HS-5 (cell line): ENCODE results near the gene PKD2.
A peak's percentile ranks its signal among the peaks of the same experiment; 100 is the strongest.
"Not testable (repeated sequence)": the region's sequence is repeated elsewhere in the genome, so short reads cannot be mapped to it uniquely, and the experiment has no call there.

Experiments
- DNase-seq: peaks from one replicate; pipeline ENCODE4 v3.0.0-alpha.2; 2012; ENCODE audit warnings: low read depth

The PKD2 gene

DNA sequence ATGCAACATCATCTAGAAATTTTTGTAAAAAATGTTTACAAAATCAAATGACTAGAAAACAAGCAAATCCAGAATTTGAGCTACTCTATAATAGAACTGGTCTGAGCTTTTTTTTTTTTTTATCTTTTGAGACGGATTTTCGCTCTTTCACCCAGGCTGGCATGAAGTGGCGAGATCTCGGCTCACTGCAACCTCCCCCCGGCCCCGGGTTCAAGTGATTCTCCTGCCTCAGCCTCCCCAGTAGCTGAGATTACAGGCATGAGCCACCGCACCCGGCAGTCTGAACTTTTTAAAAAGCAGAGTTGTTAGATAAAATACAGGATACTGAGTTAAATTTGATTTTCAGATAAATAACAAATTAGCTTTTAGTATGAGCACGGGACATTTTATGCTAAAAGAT lies 20.9 kb upstream of the PKD2 start:
- no peak for DNase-seq

DNA sequence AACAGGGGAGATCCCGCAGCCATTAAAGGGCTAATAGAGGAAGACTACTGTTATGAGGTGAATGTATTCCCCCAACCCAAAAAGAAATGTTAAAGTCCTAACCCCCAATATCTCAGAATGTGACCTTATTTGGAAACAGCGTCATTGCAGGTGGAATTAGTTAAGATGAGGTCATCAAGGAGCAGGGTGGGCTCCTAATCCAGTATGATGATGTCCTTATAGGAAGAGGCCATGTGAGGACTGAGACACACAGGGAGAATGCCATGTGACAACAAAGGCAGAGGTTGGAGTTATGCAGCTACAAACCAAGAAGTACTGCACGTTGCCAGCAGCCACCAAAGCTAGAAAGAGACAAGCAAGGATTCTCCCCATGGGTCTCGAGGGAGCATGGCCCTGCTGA lies 17.7 kb upstream of the PKD2 start:
- DNase-seq = no peak

DNA sequence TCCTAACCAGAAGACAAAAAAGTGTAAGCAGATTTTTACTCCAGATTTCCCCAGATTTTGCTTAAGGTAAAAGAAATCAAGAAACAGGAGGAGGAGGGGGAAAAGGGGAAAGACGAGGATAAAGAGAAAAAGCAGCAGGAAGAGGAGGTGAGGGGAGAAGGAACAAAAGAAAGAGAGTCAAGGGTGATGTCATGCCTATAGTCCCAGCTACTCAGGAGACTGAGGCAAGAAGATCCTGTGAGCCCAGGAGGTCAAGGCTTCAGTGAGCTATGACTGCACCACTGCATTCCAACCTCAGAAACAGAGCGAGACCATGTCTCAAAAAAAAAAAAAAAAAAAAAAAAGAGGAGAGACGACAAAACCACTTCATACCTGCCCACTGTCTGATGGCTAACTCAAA lies 12.0 kb upstream of the PKD2 start:
- DNase-seq = no peak

DNA sequence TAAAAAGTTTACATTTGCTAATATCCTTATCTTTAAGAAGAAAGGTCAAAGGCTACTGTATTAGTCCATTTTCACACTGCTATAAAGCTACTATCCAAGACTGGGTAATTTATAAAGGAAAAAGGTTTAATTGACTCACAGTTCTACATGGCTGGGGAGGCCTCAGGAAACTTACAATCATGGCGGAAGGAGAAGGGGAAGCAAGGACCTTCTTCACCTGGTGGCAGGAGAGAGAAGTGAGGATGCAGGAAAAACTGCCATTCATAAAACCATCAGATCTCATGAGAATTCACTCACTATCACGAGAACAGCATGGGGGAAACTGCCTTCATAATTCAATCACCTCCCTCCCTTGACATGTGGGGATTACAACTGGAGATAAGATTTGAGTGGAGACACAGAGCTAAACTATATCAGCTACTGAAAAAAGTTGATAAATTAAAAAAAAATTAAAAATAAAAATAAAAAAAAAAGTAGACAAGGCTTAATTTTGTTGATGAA lies 8.2 kb upstream of the PKD2 start:
- not testable (repeated sequence) for DNase-seq

DNA sequence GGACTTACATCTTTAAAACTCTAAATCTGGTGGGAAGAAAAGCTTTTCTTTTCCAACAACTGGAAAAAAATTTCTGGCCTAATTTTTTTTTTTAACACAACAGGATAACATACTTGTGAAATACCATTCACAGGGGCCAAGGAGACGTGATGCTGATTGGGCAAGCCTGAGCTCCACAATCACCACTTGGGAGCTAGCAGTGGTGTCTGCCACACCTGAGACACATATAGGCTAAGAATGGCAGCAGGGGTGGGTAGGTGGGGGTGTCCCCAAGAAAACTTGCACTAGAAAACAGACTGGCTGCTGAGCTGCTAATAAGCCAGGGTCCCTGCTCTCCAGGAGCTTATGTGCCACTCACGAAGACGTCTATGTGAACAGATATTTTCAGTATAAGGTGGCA lies 5.6 kb upstream of the PKD2 start:
- DNase-seq = no peak

DNA sequence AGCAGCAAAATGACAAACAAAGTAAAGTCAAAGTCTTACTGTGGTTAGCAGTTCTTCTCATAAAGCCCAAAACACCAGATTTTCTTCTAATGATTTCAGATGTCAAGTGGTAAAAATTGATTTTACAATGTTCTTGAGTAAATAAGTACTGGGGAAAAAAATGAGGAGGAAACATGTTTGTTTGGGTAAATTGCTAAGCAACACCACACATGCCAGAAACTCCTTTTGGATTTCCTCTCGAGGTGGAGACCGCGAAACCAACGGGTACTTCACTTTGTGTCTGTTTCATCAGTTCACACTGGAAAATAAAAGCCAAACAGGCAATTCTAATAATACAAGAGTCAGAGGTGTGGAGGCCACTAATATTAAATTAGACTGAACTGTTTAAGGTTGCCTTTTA lies 4.6 kb upstream of the PKD2 start:
- DNase-seq = no peak

DNA sequence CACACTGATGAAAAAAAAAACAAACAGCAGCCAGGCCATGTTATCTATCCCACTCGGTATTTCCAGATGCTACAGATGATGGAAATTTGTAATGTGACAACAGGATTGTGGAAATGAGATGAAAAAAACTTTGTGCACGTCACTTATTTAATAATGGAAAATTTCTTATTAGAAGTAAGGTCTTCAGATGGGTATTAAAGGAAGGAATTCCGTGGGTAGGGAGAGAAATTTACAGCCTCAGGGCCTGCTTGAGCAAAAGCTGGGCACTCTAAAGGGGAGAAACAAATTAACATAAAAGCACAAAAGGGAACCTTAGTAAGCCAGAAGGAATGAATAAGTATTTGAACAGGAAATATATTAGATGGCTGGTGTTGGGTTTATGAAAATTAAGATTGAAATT lies 4.2 kb upstream of the PKD2 start:
- no peak for DNase-seq

DNA sequence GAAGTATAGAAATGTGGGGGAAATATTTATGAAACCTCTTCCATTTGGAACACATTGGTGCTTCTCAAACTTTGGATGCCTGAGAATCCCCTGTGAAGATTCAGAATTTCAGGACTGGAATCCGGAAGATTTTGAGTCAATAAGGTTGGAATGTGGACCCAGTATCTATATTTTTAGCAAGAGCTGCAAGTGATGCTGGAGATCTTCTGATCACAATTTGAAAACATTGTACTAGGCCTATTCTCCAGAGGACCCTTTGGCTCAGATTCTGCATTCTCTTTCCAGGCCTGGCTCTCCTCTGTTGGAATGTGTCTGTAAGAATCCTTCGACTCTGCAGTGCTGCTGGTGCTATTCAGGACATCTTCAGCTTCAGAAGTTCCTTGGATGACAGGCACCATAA lies 2.4 kb upstream of the PKD2 start:
- no peak for DNase-seq

DNA sequence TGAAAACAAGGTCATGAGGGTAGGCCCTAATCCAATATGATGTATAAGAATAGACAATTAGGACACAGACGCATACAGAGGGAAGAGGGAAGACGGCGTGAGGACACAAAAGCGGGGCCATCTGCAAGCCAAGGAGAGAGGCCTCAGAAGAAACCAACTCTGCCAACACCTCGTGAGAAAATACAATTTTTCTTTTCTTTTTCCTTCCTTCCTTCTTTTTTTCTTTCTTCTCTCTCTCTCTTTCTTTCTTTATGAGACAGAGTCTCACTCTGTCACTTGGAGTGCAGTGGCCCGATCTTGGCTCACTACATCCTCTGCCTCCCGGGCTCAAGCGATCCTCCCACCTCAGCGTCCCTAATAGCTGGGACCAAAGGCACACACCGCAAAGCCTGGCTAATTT lies 1.5 kb upstream of the PKD2 start:
- no peak for DNase-seq

DNA sequence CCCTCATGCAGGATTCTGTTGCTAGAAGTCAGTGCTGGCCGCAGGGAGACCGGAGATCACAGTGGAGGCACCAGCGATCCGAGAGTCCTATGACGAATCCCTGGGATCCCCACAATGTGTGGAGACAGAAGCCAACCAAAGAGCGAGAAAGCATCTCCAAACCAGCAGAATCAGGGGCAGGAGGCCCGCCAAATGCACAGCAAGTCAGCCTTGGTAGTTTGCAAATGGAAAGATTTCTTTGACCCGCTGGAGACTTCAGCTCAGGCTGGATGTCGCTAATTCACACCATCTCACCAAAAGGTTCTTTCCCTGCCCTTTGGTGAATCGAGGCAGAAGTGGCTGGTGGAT lies 505 bp upstream of the PKD2 start:
- no peak for DNase-seq

DNA sequence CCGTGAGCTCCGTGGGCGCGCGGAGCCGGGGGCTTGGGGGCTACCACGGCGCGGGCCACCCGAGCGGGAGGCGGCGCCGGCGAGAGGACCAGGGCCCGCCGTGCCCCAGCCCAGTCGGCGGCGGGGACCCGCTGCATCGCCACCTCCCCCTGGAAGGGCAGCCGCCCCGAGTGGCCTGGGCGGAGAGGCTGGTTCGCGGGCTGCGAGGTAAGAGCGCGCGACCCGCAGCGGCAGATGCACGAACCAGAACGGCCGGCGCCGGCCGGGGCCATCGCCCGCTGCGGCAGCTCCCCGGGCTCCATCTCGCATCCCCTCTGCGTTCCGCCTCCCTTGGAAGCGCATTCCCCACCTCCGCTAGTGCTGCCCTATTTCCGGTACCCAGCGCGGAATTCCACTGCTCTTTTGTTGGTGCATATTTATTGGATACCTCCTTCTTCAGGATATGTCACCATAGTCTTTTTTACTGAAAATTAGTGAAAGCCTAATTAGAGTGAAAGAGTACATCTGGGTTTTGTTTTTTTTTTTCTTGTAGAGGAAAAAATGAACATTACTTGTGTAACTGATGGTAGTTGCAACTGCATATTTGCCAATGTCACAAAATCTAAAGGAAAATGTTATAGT lies 797 bp downstream of the PKD2 start:
- no peak for DNase-seq

DNA sequence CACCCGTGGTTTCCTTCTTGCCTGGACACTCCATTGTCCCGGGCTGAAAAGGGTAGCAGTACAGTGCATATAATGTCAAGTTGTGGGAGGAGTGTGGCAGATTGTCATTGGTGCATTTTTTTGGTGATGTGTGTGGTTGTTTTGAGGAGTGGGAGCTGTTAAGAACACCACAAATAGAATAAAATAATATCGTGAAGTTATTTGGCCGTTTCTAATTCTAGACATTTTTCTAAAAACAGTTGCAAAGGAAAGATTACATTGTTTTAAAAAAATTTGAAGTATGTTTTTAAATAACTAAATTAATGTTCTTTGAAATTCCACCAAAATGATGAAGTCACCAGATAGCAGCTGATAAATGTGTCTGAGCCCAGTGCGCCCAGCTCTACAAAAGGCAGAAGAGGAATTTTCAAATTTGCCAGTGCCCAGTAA lies 1.3 kb downstream of the PKD2 start:
- no peak for DNase-seq

DNA sequence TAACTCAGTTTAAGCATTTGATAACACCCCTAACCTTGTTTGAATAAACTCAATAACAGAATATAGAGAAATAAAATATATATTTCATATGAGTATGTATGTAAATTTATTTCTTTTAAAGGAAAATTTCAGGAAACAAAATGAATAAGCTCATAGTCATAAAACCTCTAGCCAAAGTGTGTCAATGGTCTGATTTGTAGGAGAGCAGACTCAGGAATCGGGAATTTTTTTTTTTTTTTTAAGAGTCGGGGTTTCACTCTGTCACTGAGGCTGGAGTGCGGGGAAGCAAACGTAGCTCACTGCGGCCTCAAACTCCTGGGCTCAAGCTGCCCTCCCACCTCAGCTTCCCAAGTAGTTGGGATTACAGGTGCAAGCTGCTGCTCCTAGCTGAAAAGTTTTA lies 2.4 kb downstream of the PKD2 start:
- DNase-seq = no peak

DNA sequence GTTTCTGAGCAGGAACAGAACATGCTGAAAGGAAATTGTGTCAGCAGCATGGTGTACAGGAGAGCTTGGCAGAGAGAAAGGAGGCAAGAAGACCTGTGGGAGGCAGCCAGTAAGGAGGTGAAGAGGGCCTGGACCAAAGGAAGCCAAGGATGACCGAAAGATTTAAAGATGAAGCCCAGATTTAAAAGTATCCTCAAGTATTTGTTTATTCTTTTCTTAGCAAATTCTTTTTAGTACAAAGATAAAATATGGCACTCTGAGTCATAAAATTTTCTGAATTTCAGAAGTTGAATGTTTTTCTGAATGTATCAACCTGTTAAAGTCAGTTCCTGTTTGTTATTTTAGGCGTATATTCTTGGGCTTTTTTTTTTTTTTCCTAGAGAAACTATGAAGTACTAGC lies 3.5 kb downstream of the PKD2 start:
- DNase-seq = no peak

DNA sequence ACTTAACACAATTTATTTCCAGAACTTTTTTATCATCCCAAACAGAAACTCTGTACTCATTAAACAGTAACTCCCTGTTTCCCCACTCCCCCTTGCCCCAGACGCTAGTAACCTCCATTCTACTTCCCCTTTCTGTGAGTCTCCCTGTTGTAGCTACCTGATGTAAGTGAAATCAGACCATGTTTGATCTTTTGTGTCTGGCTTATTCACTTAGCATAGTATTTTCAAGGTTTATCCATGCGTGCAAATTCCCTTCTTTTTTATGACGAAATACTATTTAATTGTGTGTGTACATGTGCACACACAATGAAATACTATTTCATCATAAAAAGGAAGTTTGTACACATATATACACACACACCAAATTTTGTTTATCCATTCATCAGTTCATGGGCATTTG lies 5.2 kb downstream of the PKD2 start:
- no peak for DNase-seq

DNA sequence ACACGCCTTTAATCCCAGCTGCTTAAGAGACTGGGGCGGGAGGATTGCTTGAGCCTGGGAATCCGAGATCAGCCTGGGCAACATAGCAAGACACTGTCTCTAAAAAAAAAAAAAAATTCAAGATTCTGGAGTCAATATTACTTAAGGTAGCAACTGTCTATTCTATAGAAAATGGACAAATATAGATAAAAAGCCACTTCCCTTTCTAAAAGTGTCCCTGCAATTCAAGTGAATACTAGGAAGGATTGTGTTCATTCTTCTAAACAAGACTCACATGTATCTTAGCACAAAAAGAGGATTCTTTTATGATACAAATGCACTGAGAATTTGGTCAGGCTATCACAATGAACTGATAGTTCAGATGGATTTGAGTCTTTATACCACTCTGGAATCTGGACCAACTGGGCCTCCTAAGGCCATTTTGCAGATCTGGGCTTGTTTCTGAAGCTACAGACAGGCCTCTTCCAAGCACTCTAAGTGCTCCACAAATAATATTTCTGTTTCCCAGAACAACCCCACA lies 7.0 kb downstream of the PKD2 start:
- DNase-seq = no peak

DNA sequence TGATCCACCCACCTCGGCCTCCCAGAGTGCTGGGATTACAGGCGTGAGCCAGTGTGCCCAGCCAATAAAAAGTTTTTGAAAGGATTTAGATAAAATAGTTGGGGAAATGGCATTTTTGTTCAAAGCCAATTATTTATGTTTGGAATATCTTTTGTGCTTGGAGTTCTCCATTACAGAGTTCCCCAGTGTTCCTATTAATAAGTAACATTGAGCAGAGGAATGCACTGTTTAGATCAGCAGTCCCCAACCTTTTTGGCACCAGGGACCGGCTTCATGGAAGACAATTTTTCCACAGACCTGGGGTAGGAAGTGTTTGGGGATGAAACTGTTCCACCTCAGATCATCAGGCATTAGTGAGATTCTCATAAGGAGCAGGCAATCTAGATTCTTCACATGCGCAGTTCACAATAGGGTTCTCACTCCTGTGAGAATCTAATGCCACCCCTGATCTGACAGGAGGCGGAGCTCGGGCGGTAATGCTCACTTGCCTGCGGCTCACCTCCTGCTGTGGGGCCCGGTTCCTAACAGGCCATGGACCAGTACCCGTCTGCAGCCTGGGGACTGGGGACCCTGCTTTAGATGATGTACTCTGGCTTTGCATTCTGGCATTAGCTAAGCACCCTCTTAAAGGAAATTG lies 8.3 kb downstream of the PKD2 start:
- no peak for DNase-seq

DNA sequence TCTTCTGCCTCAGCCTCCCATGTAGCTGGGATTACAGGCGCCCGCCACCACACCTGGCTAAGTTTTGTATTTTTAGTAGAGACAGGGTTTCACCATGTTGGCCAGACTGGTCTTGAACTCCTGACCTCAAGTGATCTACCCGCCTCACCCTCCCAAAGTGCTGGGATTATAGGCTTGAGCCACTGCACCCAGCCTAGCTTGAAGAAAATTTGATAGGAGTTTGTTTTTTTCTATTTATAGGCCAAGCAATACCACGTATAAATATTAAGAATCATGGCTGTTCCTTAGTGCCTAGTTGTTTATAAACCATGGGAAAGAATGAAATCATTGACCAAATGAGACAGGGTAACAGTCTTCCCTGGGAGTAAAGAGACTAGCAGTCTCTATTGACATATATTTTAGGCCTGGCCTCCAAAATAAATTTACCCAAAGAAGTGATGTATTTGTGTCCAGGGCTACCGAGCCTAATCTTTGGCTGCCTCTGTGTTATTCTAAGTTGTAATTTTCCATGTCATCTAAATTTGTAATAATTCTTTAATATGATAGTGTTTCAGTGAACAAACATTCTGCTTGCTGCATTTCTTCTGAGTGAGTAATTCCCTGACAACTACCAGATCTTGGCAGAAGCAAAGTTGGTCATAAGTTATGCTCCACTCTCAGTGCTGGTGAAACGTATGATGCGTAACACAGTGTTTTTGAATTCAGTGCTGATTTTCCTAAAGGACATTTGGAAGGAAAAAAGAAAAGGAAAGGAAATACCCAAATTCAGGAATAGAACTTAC lies 10.3 kb downstream of the PKD2 start:
- peak; percentile 84 for DNase-seq

DNA sequence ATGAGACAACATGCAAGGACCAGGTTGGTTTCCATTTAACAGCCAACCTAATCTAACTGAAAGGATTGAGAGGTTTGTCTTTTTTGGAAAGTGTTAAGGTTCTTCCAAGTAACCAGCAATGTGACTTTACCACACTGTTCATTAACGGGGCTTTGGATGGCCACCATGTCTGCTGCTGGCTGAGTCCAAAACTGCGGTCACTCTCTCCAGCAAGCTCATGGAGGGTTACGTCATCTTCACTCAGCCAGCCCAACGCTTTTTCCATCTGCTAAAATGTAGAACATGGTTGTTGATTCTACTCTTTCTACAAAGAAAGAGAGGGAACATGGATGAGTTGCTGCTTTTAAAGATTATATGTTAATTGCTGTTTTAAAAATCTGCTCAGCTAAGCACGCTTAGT lies 11.0 kb downstream of the PKD2 start:
- DNase-seq = no peak

DNA sequence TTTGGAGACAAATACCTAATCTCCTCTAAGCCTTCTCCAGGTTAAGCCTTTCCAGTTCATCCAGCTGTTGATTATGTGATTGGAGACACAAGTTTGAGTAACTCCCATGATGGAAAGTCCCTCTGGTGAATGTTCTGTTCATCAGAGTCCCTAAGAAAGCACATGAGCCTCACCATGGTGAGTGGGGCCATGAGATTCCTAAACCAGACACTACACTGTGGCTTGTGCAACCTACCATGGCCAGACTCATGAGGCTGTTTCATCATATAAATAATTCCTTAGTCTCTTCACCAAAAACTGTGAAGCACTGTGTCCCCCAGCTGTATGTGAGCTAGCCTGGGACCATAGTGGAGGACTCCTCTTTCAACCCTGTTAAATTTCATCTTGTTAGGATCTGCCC lies 14.4 kb downstream of the PKD2 start:
- DNase-seq = no peak

DNA sequence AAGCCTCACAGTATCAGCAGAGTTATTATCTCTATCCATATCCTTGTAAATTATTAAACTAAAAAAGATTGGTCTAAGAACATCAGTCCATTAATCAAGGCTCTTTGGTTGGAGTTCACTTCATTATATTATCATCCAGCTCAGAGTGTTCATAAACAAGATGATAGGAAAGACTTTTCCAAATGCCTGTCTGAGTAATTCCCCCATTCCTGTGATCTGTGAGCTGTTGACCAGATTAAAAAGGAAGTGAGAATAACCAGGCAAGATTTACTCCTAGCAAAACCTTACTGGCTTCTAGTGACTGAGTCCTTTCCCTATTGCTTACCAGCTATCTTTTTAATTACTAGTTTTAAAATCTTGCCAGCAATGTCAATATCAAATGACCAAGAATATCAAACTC lies 14.9 kb downstream of the PKD2 start:
- DNase-seq = no peak

DNA sequence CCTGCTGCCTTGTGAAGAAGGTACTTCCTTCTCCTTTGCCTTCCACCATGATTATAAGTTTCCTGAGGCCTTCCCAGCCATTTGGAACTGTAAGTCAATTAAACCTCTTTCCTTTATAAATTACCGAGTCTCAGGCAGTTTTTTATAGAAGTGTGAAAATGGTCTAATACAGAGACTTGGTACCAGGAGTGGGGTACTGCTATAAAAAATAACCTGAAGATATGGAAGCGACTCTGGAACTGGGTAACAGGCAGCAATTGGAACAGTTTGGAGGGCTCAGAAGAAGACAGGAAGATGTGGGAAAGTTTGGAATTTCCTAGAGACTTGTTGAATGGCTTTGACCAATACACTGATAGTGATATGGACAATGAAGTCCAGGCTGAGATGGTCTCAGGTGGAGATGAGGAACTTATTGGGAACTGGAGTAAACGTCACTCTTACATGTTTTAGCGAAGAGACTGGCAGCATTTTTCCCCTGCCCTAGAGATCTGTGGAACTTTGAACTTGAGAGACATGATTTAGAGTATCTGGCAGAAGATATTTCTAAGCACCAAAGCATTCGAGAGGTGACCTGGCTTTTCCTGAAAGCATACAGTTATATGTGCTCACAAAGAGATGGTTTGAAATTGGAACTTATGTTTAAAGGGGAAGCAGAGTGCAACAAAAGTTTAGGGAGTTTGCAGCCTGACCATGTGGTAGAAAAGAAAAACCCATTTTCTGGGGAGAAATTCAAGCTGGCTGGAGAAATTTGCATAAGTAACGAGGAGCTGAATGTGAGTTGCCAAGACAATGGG lies 18.6 kb downstream of the PKD2 start:
- DNase-seq = not testable (repeated sequence)
